KMS-11 (cell line): Measurements from ENCODE around the gene DGKQ.

ENCODE experiments used
- H2AFZ ChIP-seq: fragments of 200-600 bp; sonication (generic); 2 replicates; pipeline ENCODE4 v1.6.1; 2016; ENCODE audit warnings: antibody characterized with exemption, mixed run types, low read depth
- H3K27ac ChIP-seq: fragments of 200-600 bp; sonication (generic); 2 replicates; pipeline ENCODE4 v1.6.1; 2016; ENCODE audit warnings: mild to moderate bottlenecking, mixed run types
- H3K27me3 ChIP-seq: fragments of 200-600 bp; sonication (generic); 2 replicates; pipeline ENCODE4 v1.6.1; 2017; ENCODE audit warnings: mild to moderate bottlenecking, low read depth, mixed run types, moderate library complexity; ENCODE audit not compliant: insufficient read depth
- H3K36me3 ChIP-seq: fragments of 200-600 bp; sonication (generic); 2 replicates; pipeline ENCODE4 v1.6.1; 2017; ENCODE audit warnings: mild to moderate bottlenecking, mixed run types; ENCODE audit not compliant: insufficient read depth
- H3K4me1 ChIP-seq: fragments of 200-600 bp; sonication (generic); 2 replicates; pipeline ENCODE4 v1.6.1; 2016; ENCODE audit warnings: mild to moderate bottlenecking, low read depth, mixed run types; ENCODE audit not compliant: poor library complexity, severe bottlenecking
- H3K4me2 ChIP-seq: fragments of 200-600 bp; sonication (generic); 2 replicates; pipeline ENCODE4 v1.7.0; 2016; ENCODE audit warnings: mild to moderate bottlenecking, mixed run types
- H3K4me3 ChIP-seq: fragments of 200-600 bp; sonication (generic); IDR thresholded peaks from 2 replicates; pipeline ENCODE4 v1.6.1; 2017; ENCODE audit warnings: low read depth, low read length, mixed read lengths; ENCODE audit not compliant: insufficient read depth
- H3K79me2 ChIP-seq: fragments of 200-600 bp; sonication (generic); 2 replicates; pipeline ENCODE4 v1.6.1; 2016; ENCODE audit warnings: low read depth, mixed run types; ENCODE audit not compliant: insufficient read depth
- H3K9ac ChIP-seq: fragments of 200-600 bp; sonication (generic); 2 replicates; pipeline ENCODE4 v1.6.1; 2016; ENCODE audit warnings: mild to moderate bottlenecking, mixed run types
- H4K20me1 ChIP-seq: fragments of 200-600 bp; sonication (generic); 2 replicates; pipeline ENCODE4 v1.6.1; 2016; ENCODE audit warnings: mild to moderate bottlenecking, mixed run types; ENCODE audit not compliant: insufficient read depth
- TF ChIP-seq, protein P1 (sequence below): fragments of 200-600 bp; sonication (generic); conservative IDR thresholded peaks from 2 replicates; pipeline ENCODE4 v1.6.1; 2017; ENCODE audit warnings: low read depth, mild to moderate bottlenecking, antibody characterized with exemption, low read length, moderate library complexity, mixed read lengths

DGKQ gene

DNA sequence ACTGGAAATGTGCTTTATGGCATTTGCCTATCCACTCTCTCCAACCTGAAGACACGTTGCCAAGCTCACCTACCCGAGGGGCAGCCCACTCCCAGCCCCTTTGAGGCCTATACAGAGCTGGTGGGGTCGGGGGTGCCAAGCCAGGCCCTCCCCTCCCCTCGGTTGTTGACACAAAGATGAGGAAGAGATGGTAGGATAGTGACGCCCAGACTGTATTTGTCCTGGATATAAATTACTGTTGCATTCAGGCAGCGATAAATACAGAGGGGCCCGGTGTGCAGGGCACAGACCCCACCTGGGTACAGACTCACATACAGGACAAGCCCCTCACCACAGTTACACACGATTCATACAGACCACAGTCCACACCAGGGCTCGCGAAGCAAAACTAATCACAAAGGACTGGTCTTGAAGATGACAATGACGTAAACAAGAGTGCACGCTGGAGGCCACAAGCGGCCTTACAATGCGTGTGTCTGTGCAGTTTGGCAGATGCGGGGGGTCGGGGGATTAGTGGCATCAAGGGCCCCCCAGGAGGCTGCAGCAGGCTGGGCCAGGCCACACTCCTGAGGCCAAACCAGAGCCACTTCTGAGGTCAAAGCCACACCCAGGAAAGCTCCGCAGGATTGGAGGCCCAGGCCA lies 14.6 kb downstream of the DGKQ start:
- no peaks in the 10 kb centered on the region for H4K20me1 ChIP-seq
- H3K27me3 ChIP-seq, result no peaks in the 10 kb centered on the region
- H3K4me3 ChIP-seq, result no peak overlapping the region
- TF ChIP-seq, protein P1, sequence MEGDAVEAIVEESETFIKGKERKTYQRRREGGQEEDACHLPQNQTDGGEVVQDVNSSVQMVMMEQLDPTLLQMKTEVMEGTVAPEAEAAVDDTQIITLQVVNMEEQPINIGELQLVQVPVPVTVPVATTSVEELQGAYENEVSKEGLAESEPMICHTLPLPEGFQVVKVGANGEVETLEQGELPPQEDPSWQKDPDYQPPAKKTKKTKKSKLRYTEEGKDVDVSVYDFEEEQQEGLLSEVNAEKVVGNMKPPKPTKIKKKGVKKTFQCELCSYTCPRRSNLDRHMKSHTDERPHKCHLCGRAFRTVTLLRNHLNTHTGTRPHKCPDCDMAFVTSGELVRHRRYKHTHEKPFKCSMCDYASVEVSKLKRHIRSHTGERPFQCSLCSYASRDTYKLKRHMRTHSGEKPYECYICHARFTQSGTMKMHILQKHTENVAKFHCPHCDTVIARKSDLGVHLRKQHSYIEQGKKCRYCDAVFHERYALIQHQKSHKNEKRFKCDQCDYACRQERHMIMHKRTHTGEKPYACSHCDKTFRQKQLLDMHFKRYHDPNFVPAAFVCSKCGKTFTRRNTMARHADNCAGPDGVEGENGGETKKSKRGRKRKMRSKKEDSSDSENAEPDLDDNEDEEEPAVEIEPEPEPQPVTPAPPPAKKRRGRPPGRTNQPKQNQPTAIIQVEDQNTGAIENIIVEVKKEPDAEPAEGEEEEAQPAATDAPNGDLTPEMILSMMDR, result no peak
- H3K4me2 ChIP-seq, result no peak overlapping the region
- H3K27ac ChIP-seq, result no peak overlapping the region
- H3K4me1 ChIP-seq, result no peaks in the 10 kb centered on the region
- no peaks in the 10 kb centered on the region for H3K79me2 ChIP-seq
- no peak overlapping the region for H3K9ac ChIP-seq
- H3K36me3 ChIP-seq, result no peaks in the 10 kb centered on the region
- H2AFZ ChIP-seq, result no peak overlapping the region

DNA sequence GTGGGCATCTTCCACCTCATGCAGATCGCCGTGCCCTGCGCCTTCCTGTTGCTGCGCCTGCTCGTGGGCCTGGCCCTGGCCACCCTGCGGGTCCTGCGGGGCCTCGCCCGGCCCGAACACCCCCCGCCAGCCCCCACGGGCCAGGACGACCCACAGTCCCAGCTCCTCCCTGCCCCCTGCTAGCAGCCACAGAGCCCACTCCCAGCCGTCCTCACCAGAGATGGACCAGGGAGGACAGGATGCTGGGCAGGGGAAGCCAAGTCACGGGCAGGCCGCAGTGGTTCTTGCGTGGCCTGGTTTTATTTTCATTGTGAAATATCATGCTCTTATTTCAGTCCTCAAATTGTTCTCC lies 15.1 kb downstream of the DGKQ start:
- H3K36me3 ChIP-seq, result no peaks in the 10 kb centered on the region
- H3K4me3 ChIP-seq, result no peak overlapping the region
- no peaks in the 10 kb centered on the region for H4K20me1 ChIP-seq
- H3K4me2 ChIP-seq, result no peak overlapping the region
- no peaks in the 10 kb centered on the region for H3K27me3 ChIP-seq
- no peak overlapping the region for H3K9ac ChIP-seq
- no peaks in the 10 kb centered on the region for H3K79me2 ChIP-seq
- H3K27ac ChIP-seq, result no peak overlapping the region
- TF ChIP-seq, protein P1, result no peak
- no peaks in the 10 kb centered on the region for H3K4me1 ChIP-seq
- H2AFZ ChIP-seq, result no peak overlapping the region

DNA sequence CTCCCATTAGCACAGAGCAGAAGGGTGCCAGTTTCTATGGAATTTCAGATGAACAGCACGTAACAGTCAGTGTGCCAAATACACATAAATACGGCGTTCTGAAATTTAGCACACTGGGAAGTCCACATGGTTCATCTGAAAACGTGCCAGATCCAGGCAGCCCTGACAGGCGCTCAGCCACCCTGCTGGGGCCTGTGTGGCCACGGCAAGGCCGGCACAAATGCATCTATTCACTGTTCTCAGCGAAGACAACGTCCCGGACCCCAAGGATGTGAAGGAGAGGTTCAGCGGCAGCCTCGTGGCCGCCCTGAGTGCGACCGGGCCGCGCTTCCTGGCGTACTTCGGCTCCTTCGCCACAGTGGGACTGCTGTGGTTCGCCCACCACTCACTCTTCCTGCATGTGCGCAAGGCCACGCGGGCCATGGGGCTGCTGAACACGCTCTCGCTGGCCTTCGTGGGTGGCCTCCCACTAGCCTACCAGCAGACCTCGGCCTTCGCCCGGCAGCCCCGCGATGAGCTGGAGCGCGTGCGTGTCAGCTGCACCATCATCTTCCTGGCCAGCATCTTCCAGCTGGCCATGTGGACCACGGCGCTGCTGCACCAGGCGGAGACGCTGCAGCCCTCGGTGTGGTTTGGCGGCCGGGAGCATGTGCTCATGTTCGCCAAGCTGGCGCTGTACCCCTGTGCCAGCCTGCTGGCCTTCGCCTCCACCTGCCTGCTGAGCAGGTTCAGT lies 15.6 kb downstream of the DGKQ start:
- Histone ChIP-seq H3K4me1 (no peaks in the 10 kb centered on the region), H3K27me3 (no peaks in the 10 kb centered on the region), H3K36me3 (no peaks in the 10 kb centered on the region), H4K20me1 (no peaks in the 10 kb centered on the region), H3K4me2 (no peak overlapping the region), H3K79me2 (no peaks in the 10 kb centered on the region), H3K9ac (no peak overlapping the region), H2AFZ (no peak overlapping the region), H3K4me3 (no peak overlapping the region), H3K27ac (no peak overlapping the region)
- TF ChIP-seq, protein P1, result no peak

DNA sequence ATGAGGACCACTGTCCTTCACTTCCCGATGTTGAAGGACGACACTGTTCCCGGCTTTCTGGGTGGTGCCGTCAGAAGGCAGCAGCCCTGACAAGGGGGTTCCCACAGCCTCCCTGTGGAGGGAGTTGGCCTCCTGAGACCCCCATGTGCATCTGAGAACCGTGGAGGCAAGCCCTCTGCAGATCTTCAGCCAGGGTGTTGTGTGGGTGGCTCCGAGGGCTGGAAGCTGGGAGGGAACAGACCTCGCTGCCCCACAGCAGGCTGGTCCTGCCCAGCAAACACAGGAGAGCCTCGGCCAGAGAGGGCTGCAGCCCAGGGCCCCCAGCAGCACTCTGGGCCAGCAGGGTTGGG lies 16.2 kb downstream of the DGKQ start:
- no peak overlapping the region for H3K27ac ChIP-seq

More for the DNA sequence above, 16.2 kb downstream of the DGKQ start:
- TF ChIP-seq, protein P1, result no peak
- H3K9ac ChIP-seq, result no peak overlapping the region
- H3K4me3 ChIP-seq, result no peak overlapping the region
- H3K4me1 ChIP-seq, result no peaks in the 10 kb centered on the region
- no peak overlapping the region for H2AFZ ChIP-seq
- H4K20me1 ChIP-seq, result no peaks in the 10 kb centered on the region
- H3K36me3 ChIP-seq, result no peaks in the 10 kb centered on the region
- H3K27me3 ChIP-seq, result no peaks in the 10 kb centered on the region
- H3K79me2 ChIP-seq, result no peaks in the 10 kb centered on the region
- no peak overlapping the region for H3K4me2 ChIP-seq
